SW480 (cell line): ENCODE results near the gene MRPL42.
"Not testable (repeated sequence)": the region's sequence is repeated elsewhere in the genome, so short reads cannot be mapped to it uniquely, and the experiment has no call there.

Experiments
- DNase-seq: peaks from one replicate; pipeline ENCODE4 v3.0.0-alpha.2; 2016; ENCODE audit warnings: low spot score

Gene MRPL42

GRCh38 chr12:93447555-93448290, 19.6 kb upstream of the MRPL42 start:
- no peak for DNase-seq

- no peak for DNase-seq
Measured at GRCh38 chr12:93448796-93449195, 18.5 kb upstream of the MRPL42 start.

GRCh38 chr12:93449277-93449676, 18.0 kb upstream of the MRPL42 start:
- no peak for DNase-seq

GRCh38 chr12:93451423-93452158, 15.7 kb upstream of the MRPL42 start:
- no peak for DNase-seq

- no peak for DNase-seq
Measured at GRCh38 chr12:93453633-93454032, 13.7 kb upstream of the MRPL42 start.

- no peak for DNase-seq
Measured at GRCh38 chr12:93456077-93456476, 11.2 kb upstream of the MRPL42 start.

GRCh38 chr12:93459097-93459496, 8.2 kb upstream of the MRPL42 start:
- DNase-seq, result no peak

- no peak for DNase-seq
Measured at GRCh38 chr12:93460003-93460402, 7.3 kb upstream of the MRPL42 start.

- no peak for DNase-seq
Measured at GRCh38 chr12:93460902-93461301, 6.4 kb upstream of the MRPL42 start.

- DNase-seq, result no peak
Measured at GRCh38 chr12:93461503-93461902, 5.8 kb upstream of the MRPL42 start.

- DNase-seq, result no peak
Measured at GRCh38 chr12:93465841-93466240, 1.5 kb upstream of the MRPL42 start.

- DNase-seq, result no peak
Measured at GRCh38 chr12:93466625-93467350, 526 bp upstream of the MRPL42 start.

- peak; percentile 27 for DNase-seq
Measured at GRCh38 chr12:93468008-93468371, 676 bp downstream of the MRPL42 start.

- DNase-seq, result no peak
Measured at GRCh38 chr12:93469386-93469785, 2.1 kb downstream of the MRPL42 start.

- no peak for DNase-seq
Measured at GRCh38 chr12:93476555-93476954, 9.2 kb downstream of the MRPL42 start.

- DNase-seq, result no peak
Measured at GRCh38 chr12:93482721-93483120, 15.4 kb downstream of the MRPL42 start.

- DNase-seq, result no peak
Measured at GRCh38 chr12:93483151-93483807, 16.0 kb downstream of the MRPL42 start.

GRCh38 chr12:93484315-93484981, 17.1 kb downstream of the MRPL42 start:
- DNase-seq, result no peak

GRCh38 chr12:93492808-93493207, 25.5 kb downstream of the MRPL42 start:
- not testable (repeated sequence) for DNase-seq

GRCh38 chr12:93494096-93494495, 26.8 kb downstream of the MRPL42 start:
- no peak for DNase-seq

- no peak for DNase-seq
Measured at GRCh38 chr12:93497456-93497855, 30.1 kb downstream of the MRPL42 start.

GRCh38 chr12:93498813-93499212, 31.5 kb downstream of the MRPL42 start:
- not testable (repeated sequence) for DNase-seq
